Mesendoderm (in vitro differentiated cells): Measurements from ENCODE around the gene TRAF3IP3.

Experiments used
- DNase-seq: peaks from one replicate; pipeline ENCODE4 v3.0.0; 2013
- H2AK5ac ChIP-seq: 2 replicates; pipeline ENCODE4 v1.6.1; 2013; ENCODE audit warnings: low read length, inconsistent platforms
- H2BK120ac ChIP-seq: 2 replicates; pipeline ENCODE4 v1.6.1; 2013; ENCODE audit warnings: low read depth, mild to moderate bottlenecking, low read length, moderate library complexity, mixed read lengths
- H2BK15ac ChIP-seq: replicated peaks from 2 replicates; pipeline ENCODE4 v1.6.1; 2013; ENCODE audit warnings: low read depth, mild to moderate bottlenecking, moderate library complexity
- H2BK5ac ChIP-seq: 2 replicates; pipeline ENCODE4 v1.6.1; 2013; ENCODE audit warnings: low read length, inconsistent platforms
- H3K18ac ChIP-seq: 2 replicates; pipeline ENCODE4 v1.6.1; 2013; ENCODE audit warnings: mild to moderate bottlenecking, low read length, mixed read lengths
- H3K23ac ChIP-seq: one replicate; pipeline ENCODE4 v1.6.1; 2013; ENCODE audit warnings: low read length
- H3K27ac ChIP-seq: 2 replicates; pipeline ENCODE4 v1.5.1; 2013; ENCODE audit warnings: low read depth, mild to moderate bottlenecking, inconsistent platforms, low read length, moderate library complexity
- H3K27me3 ChIP-seq: 2 replicates; pipeline ENCODE4 v1.6.1; 2013; ENCODE audit warnings: low read length, control low read depth, mild to moderate bottlenecking, inconsistent platforms; ENCODE audit not compliant: insufficient read depth, poor library complexity
- H3K36me3 ChIP-seq: 2 replicates; pipeline ENCODE4 v1.6.1; 2013; ENCODE audit warnings: low read length, inconsistent platforms; ENCODE audit not compliant: control insufficient read depth, insufficient read depth
- H3K4ac ChIP-seq: one replicate; pipeline ENCODE4 v1.6.1; 2013; ENCODE audit warnings: low read depth, mild to moderate bottlenecking, low read length, moderate library complexity
- H3K4me1 ChIP-seq: 2 replicates; pipeline ENCODE4 v1.6.1; 2013; ENCODE audit warnings: low read depth, low read length, inconsistent platforms; ENCODE audit not compliant: control insufficient read depth
- H3K4me2 ChIP-seq: 2 replicates; pipeline ENCODE4 v1.6.1; 2013; ENCODE audit warnings: low read length
- H3K4me3 ChIP-seq: 2 replicates; pipeline ENCODE4 v1.5.1; 2013; ENCODE audit warnings: mild to moderate bottlenecking, low read length
- H3K56ac ChIP-seq: one replicate; pipeline ENCODE4 v1.6.1; 2013; ENCODE audit warnings: low read length
- H3K79me1 ChIP-seq: 2 replicates; pipeline ENCODE4 v1.6.1; 2013; ENCODE audit warnings: low read length, inconsistent platforms
- H3K79me2 ChIP-seq: 2 replicates; pipeline ENCODE4 v1.6.1; 2013; ENCODE audit warnings: mild to moderate bottlenecking, low read length; ENCODE audit not compliant: control insufficient read depth, insufficient read depth
- H3K9ac ChIP-seq: 2 replicates; pipeline ENCODE4 v1.6.1; 2013; ENCODE audit warnings: low read length, inconsistent platforms
- H4K5ac ChIP-seq: one replicate; pipeline ENCODE4 v1.6.1; 2013; ENCODE audit warnings: low read length
- H4K8ac ChIP-seq: one replicate; pipeline ENCODE4 v1.6.1; 2013; ENCODE audit warnings: low read depth, mild to moderate bottlenecking, control low read depth, low read length, moderate library complexity
- WGBS: extraction: QIAGEN DNeasy Blood & Tissue Kit; methylation state at CpG from one replicate; pipeline ENCODE4 v1.1.7; 2013; ENCODE audit warnings: low lambda C conversion rate, missing lambda C conversion rate; ENCODE audit not compliant: insufficient coverage; ENCODE audit errors: extremely low coverage; 5-methylcytosine and 5-hydroxymethylcytosine counted together

The TRAF3IP3 gene

GRCh38 chr1:209815931-209816341 is 60.1 kb downstream of the TRAF3IP3 start:
- Histone ChIP-seq H3K79me2 (no peaks in the 10 kb centered on the region), H2BK15ac (no peak overlapping the region), H3K27ac (no peak overlapping the region), H3K9ac (no peak overlapping the region), H2BK120ac (no peak overlapping the region), H3K4me3 (no peak overlapping the region), H2AK5ac (no peak overlapping the region), H3K27me3 (no peaks in the 10 kb centered on the region), H4K8ac (no peak overlapping the region), H3K23ac (no peak overlapping the region), H3K4ac (no peak overlapping the region), H3K79me1 (no peaks in the 10 kb centered on the region), H3K4me2 (no peak overlapping the region), H2BK5ac (no peak overlapping the region), H3K18ac (no peak overlapping the region), H3K56ac (no peak overlapping the region), H4K5ac (no peak overlapping the region), H3K36me3 (no peaks in the 10 kb centered on the region), H3K4me1 (no peaks in the 10 kb centered on the region)
- WGBS = no CpG with 5 or more reads among the region's 6 CpGs
- DNase-seq = no peak

DNA sequence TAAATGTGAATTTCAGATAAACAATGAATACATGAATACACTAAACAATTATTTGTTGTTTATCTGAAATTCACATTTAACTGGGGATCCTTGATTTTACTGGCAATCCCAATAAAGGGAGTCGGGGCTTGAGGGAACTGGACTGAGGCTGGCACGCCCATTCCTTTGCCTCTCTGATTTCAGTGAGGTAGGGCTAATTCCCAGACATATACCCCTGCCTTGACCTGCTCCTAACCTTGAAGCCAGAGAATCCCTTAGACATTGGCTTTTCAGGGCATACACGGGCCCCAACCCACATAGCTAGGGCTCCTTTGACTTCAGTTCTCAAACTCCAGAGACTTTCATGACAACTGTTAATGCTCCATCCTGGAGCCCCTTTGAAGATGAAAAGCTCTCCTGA is 61.1 kb downstream of the TRAF3IP3 start:
- Histone ChIP-seq H3K36me3 (no peaks in the 10 kb centered on the region), H3K4ac (no peak overlapping the region), H3K4me2 (no peak overlapping the region), H4K5ac (no peak overlapping the region), H2BK120ac (no peak overlapping the region), H3K79me2 (no peaks in the 10 kb centered on the region), H3K4me1 (no peaks in the 10 kb centered on the region), H3K23ac (no peak overlapping the region), H3K9ac (no peak overlapping the region), H2AK5ac (no peak overlapping the region), H4K8ac (no peak overlapping the region), H3K4me3 (no peak overlapping the region), H3K27me3 (no peaks in the 10 kb centered on the region), H2BK5ac (no peak overlapping the region), H3K56ac (no peak overlapping the region), H3K18ac (no peak overlapping the region), H3K27ac (no peak overlapping the region), H3K79me1 (no peaks in the 10 kb centered on the region), H2BK15ac (no peak overlapping the region)
- DNase-seq = no peak
- no CpG with 5 or more reads among the region's 3 CpGs for WGBS

GRCh38 chr1:209817691-209818090 is 61.8 kb downstream of the TRAF3IP3 start:
- Histone ChIP-seq H3K4ac (no peak overlapping the region), H2AK5ac (no peak overlapping the region), H2BK5ac (no peak overlapping the region), H3K27ac (no peak overlapping the region), H3K23ac (no peak overlapping the region), H3K79me1 (no peaks in the 10 kb centered on the region), H3K56ac (no peak overlapping the region), H3K4me1 (no peaks in the 10 kb centered on the region), H2BK15ac (no peak overlapping the region), H3K36me3 (no peaks in the 10 kb centered on the region), H3K4me3 (no peak overlapping the region), H4K8ac (no peak overlapping the region), H3K18ac (no peak overlapping the region), H4K5ac (no peak overlapping the region), H3K79me2 (no peaks in the 10 kb centered on the region), H3K4me2 (no peak overlapping the region), H2BK120ac (no peak overlapping the region), H3K27me3 (no peaks in the 10 kb centered on the region), H3K9ac (no peak overlapping the region)
- DNase-seq = no peak
- no CpG with 5 or more reads among the region's 1 CpG for WGBS

- DNase-seq = no peak
- no peak overlapping the region for H3K4me2 ChIP-seq
- no peak overlapping the region for H2BK5ac ChIP-seq
- no peak overlapping the region for H2BK120ac ChIP-seq
- H3K79me2 ChIP-seq = no peaks in the 10 kb centered on the region
- no peak overlapping the region for H3K56ac ChIP-seq
- no peak overlapping the region for H3K23ac ChIP-seq
- H3K4ac ChIP-seq = no peak overlapping the region
- H3K4me3 ChIP-seq = no peak overlapping the region
- H4K5ac ChIP-seq = no peak overlapping the region
- no peaks in the 10 kb centered on the region for H3K4me1 ChIP-seq
- H2BK15ac ChIP-seq = no peak overlapping the region
- no peak overlapping the region for H2AK5ac ChIP-seq
- no CpG with 5 or more reads among the region's 1 CpG for WGBS
- no peak overlapping the region for H3K27ac ChIP-seq
- H3K18ac ChIP-seq = no peak overlapping the region
- H3K79me1 ChIP-seq = no peaks in the 10 kb centered on the region
- H3K9ac ChIP-seq = no peak overlapping the region
- H4K8ac ChIP-seq = no peak overlapping the region
- no peaks in the 10 kb centered on the region for H3K36me3 ChIP-seq
- H3K27me3 ChIP-seq = no peaks in the 10 kb centered on the region
Observed at GRCh38 chr1:209819058-209819457, 63.2 kb downstream of the TRAF3IP3 start.

GRCh38 chr1:209820986-209821385 is 65.1 kb downstream of the TRAF3IP3 start:
- no peak overlapping the region for H3K9ac ChIP-seq
- H3K18ac ChIP-seq = no peak overlapping the region
- no peaks in the 10 kb centered on the region for H3K36me3 ChIP-seq
- H2BK5ac ChIP-seq = no peak overlapping the region
- H3K4me1 ChIP-seq = no peaks in the 10 kb centered on the region
- H2BK120ac ChIP-seq = no peak overlapping the region
- no peak overlapping the region for H3K56ac ChIP-seq
- no peak for DNase-seq
- H3K4me3 ChIP-seq = no peak overlapping the region
- H4K5ac ChIP-seq = no peak overlapping the region
- no peak overlapping the region for H2BK15ac ChIP-seq
- no peak overlapping the region for H4K8ac ChIP-seq
- H3K23ac ChIP-seq = no peak overlapping the region
- H3K4me2 ChIP-seq = no peak overlapping the region
- no peak overlapping the region for H3K4ac ChIP-seq
- H3K27me3 ChIP-seq = no peaks in the 10 kb centered on the region
- no peaks in the 10 kb centered on the region for H3K79me2 ChIP-seq
- no peaks in the 10 kb centered on the region for H3K79me1 ChIP-seq
- H2AK5ac ChIP-seq = no peak overlapping the region
- WGBS = no CpG with 5 or more reads among the region's 4 CpGs
- no peak overlapping the region for H3K27ac ChIP-seq

DNA sequence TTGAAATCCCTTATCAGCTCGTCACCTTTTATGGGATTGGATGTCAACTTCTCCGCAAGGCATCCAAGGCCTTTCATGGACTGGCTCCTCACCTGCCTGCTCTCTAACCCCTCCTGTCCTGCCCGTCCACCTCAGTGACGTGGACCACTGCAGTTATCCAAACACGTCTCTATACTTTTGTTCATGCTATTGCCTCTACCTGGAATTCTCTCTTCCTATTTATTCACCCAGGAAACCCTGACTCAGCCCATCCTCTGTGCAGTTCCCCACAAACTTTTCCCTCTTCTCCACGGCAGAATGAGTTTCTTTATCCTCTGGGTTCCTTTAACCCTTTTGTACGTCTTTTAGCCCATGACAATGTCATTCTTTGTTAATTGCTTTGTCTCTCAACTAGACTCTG is 66.9 kb downstream of the TRAF3IP3 start:
- Histone ChIP-seq H3K4me1 (no peaks in the 10 kb centered on the region), H3K56ac (no peak overlapping the region), H3K79me1 (no peaks in the 10 kb centered on the region), H2BK120ac (no peak overlapping the region), H3K18ac (no peak overlapping the region), H2BK5ac (no peak overlapping the region), H3K27me3 (no peaks in the 10 kb centered on the region), H4K5ac (no peak overlapping the region), H3K4me2 (no peak overlapping the region), H3K23ac (no peak overlapping the region), H3K36me3 (no peaks in the 10 kb centered on the region), H2BK15ac (no peak overlapping the region), H3K9ac (no peak overlapping the region), H3K4ac (no peak overlapping the region), H3K4me3 (no peak overlapping the region), H2AK5ac (no peak overlapping the region), H4K8ac (no peak overlapping the region), H3K27ac (no peak overlapping the region), H3K79me2 (no peaks in the 10 kb centered on the region)
- no CpG with 5 or more reads among the region's 7 CpGs for WGBS
- DNase-seq = no peak
